GM18861 (cell line): ENCODE results near the gene C1orf122.
A peak's percentile ranks its signal among the peaks of the same experiment; 100 is the strongest.
"Not testable (repeated sequence)": the region's sequence is repeated elsewhere in the genome, so short reads cannot be mapped to it uniquely, and the experiment has no call there.

Experiments used
- ATAC-seq: cut with Tn5 transposase; IDR thresholded peaks from one replicate; pipeline ENCODE4 v1.9.1; 2021; ENCODE audit not compliant: unreplicated experiment

The C1orf122 gene

DNA sequence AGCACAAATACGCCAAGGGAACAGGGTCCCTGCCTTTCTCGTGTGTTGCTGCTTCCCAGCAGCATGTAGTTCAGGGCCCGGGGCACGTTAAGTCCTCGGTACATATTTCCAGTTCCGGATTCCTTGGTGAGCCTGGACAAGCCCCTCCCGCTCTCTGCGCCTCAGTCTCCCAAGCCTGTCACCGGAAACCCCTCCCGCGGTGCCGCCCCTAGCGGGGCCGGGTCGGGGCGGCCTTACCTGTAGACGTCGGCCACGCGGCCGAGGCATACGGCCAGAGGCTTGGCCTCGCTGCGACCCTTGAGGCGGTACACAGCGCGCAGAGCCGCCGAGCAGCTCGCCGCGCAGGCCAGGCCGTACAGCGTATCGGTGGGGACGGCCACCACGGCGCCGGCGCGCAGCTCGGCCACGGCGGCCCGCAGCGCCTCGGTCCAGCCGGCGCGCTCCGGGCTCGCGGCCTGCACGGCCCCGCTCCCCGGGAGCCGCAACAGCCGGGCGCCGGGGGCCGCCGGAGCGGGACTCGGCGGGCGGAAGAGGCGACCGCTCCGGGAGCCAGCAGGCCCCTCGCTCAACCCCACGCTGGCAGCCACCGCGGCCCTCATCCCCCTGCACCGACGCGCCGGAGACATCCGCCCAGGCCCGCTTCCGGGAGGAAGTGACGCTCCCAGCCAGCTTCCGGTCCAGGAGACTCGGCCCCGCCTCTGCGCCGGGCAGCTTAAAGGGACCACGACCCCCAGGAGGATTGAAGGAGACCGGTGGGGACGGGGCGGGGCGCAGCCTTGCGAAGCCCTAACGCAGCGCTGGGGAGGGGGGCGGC lies at the start of gene C1orf122, which contains the start of gene YRDC:
TSS of gene C1orf122 (plus strand) at position 236 of the 814 bp plus-strand sequence. CDS start 615 bp downstream, outside the sequence.
TSS of gene YRDC (minus strand) at position 654 of the 814 bp plus-strand sequence. CDS start at position 626, 28 bp downstream.
- ATAC-seq = peak; percentile 63

DNA sequence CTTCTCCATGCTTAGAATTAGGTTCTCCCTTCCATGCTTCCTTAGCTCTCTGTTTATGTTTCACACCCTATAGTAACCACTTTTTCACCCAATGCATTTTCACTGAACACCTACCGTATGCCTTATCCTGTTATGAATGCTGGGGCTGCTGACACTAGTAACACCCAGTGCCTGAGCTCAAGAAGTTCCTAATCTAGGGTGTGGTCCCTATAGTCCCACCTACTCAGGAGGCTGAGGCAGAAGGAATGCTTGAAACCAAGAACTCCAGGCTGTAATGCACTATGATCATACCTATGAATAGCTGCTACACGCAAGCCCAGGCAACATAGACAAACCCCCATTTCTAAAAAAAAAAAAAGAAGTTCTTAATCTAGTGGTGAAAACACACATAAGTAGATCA lies 48.1 kb upstream of the C1orf122 start:
- no peak for ATAC-seq

DNA sequence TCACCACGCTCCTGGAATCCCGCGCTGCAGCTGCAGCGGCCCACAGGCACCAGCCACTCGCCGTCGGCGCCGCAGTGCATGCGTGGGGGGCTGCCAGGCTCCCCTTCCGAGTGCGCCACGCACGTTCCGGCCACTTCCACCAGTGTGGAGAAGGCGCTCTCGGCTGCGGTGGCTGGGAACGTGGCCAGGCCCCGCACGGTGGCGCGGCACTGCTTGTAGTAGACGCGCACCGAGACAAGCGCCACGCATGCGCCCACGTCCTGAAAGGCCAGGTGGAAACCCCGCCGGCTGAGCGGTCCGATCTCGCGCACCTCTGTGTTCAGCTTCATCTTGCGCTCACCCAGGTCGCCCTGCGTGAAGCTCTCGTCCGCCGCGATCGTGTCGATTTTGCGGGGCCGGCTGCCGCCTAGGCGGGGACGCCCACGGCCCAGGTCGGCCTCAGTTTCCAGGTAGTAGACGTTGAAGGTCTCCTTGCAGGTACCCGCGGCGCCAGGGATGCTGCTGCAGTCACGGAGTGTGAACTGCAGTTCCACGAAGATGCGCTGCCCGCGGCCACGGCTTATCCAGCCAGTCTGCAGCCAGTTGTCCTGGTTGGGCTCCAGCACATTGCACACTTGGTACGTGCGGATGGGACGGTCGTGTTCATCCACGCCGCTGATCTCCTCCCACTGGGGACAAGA lies 46.0 kb upstream of the C1orf122 start:
- ATAC-seq = no peak

DNA sequence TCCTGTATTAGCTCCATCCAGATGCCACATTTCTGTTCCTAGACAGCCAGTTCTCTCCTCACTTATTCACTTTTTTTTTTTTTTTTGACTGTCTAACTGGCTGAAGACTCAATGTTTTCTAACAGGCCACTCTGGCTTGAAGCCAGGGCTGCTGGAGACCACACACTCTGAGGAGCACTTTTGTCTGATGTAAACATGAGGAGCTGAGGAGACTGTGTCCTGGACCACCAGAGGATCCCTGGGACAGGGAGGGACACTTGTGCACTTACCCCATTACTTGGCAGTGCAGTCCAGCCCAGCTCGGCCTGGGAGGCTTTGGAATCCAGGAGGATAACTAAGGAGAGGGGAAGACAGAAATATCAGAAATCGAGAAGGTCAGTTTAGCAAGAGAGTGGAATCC lies 45.1 kb upstream of the C1orf122 start:
- no peak for ATAC-seq

DNA sequence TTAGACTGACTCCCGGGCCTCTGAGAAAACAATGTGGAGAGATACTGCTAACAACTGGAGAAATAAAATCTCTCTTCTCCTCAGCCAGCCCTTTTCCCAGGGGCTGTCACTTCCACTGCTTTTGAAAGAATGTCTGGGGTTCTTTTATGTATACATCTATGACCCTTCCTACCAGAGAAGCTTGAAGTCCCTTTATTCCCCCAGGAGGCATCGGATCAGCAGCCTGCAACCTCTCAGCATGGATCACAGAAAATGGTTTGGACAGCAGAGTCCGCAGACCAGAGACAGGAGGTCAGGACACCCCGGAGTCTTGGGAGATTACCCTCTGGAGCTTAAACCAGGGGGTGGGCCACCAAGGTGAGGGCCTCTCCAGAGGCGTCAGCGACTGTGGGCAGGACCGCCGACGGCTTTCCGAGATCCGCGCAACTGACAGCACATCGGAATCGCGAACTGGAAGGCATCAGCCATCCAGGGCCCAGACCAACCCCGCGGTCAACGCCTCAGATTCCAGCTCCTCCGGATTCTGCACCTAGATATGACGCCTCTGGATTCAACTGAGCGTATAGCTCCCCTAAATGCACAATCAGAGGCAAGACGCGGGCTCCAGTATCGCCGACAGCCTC lies 43.7 kb upstream of the C1orf122 start:
- ATAC-seq = no peak

DNA sequence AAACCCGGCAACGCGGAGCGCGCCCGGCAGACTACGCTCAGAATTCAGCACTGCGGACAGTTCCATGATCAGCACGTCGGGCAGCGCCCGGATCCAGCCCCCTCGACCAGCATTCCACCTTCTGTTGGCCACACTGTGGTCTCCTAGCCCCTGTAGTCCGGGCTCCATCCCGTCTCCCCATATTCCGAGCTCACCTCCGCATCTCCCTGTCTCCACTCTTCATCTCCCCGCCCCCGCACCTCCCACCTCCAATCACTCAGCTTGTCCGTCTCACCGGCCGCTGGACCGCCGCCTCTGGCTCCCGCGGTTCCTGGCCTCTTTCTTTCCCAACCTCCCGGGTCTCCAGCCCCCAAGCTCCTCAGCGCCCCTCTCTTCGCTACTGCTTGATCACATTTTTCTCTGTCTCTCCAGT lies 43.2 kb upstream of the C1orf122 start:
- ATAC-seq = no peak

DNA sequence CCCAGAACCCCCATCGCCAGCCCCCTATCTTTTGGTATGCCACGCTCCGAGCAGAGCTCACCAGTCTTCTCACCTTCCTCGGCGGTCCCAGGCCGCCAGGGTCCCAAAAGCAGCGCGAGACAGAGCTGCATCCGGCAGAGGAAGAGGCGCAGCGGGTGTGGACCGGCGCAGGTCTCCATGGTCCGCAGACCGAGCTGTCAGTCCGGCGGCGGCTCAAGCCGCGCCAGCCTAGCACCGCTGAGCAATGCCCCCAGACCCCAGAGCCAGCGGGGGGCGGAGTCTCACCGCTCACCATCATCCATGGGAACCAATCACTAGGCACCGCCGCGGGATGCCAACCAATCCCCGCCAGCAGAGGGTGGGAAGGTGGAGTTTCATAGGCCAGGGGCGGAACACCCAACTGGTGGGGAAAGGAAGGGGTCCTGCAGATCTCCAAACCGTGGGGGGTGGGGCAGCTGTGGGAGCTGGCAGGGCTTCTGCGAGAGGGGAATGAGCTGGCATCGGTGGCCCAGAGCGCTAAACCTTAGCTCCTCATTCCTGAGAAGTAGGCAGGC lies 42.6 kb upstream of the C1orf122 start, which contains the start of gene EPHA10:
TSS of gene EPHA10 (minus strand) at position 233 of the 554 bp plus-strand sequence. CDS start at position 179, 54 bp downstream.
- no peak for ATAC-seq

DNA sequence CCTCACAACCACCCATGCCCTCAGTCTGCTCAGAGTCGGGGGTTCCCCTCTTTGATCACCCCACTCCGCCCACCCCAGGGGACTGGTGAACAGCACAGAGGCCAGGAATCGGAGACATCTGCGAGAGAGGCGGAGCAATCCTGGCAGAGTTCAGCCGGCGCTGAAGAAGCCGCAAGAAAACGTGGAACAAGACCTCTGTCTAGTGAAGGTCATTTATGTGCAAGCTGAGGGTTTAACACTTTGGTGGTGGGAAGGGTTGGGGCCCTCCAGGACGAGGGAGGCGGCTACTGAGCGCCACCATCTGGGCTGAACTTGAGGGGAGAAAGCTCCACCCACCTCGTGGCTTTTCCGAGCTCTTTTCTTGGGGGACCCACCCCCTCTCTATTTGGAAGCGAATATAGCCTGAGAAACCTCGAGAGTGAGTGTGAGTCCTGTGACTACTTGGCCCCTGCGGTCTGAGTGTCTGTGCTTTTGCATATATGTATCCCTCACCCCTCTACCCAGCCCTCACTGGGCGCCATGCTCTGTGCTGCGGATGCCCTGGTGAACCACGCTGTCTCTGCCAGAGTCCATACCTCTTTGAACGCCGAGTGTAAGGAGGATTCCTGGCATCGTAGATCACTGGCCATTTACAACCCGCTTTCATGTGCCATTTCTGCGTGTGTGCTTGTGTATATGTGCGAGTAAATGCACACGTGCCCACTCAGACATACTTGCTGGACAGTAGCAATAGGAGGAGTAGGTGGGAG lies 41.5 kb upstream of the C1orf122 start:
- ATAC-seq = no peak

DNA sequence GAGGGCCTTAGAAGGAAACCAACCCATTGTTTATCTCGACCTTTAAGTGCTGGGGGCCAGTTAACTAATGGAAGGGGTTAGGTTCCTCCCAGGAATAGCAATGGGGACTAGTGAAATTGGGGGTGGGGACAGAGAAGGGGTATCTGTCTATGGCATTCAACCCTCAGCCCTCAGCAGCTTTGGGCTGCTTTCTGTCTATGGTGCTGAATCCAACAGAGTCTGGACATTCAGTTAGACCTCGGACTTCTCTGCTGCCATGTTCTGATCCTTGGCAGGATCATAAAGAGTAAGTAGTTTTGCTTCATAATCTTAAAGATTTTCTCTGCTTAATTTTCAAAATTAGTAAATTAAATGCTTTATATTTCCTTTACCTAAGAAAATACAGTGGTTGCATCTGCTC lies 40.1 kb upstream of the C1orf122 start:
- no peak for ATAC-seq

DNA sequence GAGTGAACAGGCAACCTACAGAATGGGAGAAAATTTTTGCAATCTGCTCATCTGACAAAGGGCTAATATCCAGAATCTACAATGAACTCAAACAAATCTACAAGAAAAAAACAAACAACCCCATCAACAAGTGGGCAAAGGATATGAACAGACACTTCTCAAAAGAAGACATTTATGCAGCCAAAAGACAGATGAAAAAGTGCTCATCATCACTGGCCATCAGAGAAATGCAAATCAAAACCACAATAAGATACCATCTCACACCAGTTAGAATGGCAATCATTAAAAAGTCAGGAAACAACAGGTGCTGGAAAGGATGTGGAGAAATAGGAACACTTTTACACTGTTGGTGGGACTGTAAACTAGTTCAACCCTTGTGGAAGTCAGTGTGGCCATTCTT lies 36.1 kb upstream of the C1orf122 start:
- ATAC-seq = not testable (repeated sequence)

DNA sequence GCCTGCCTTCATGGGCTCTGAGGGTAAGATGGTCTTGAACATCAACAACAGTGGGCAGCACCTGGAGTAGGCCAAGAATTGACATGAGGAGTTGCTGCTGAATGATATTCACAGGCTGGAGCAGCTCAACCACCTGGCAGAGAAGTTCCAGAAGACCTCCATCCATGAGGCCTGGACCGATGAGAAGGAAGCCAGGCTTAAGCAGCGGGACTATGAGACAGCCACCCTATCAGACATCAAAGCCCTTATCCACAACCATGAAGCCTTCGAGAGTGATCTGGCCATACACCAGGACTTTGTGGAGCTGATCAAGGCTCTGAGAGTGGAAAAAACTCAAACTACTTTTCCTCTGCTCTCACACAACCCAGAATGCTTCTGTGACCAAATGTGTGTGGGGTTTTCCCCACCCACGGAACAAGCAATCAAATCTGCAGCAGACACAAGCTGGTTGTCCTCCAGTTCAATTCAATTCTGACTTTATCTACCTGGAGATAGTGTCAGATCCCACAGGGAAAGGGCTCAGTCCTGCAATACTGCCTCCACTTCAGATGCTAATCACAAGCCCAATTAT lies 30.6 kb upstream of the C1orf122 start:
- no peak for ATAC-seq

DNA sequence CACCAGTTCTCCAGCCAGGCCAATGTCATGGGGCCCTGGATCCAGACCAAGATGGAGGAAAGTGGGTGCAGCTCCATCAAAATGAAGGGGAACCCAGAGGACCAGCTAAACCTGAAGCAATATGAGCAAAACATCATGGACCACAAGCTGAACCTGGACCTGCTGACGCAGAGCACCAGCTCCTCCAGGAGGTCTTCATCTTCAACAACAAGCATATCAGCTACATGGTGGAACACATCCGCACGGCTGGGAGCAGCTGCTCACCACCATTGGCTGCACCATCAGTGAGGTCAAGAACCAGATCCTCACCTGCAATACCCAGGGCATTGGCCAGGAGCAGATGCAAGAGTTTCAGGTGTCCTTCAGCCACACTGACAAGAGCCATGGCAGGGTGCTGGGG lies 28.9 kb upstream of the C1orf122 start:
- no peak for ATAC-seq

DNA sequence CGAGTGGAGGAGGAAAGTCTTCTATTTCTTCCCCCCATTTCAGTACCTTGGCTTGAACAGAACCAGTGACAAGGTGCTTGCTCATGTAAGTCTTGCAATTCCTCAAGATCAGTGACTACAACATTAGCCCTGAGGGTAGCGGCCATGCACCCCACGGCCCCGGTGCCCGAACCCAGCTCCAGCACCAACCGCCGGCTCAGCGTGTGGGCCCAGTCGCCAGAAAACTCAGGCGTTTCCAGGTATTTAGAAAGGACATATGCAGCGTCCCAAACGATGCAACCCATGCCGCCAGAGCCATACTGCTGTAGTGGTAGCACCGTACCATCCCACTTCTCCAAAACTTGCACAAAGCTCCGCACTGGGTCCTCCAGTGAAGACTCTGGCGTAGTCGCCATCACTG lies 25.1 kb upstream of the C1orf122 start:
- no peak for ATAC-seq

DNA sequence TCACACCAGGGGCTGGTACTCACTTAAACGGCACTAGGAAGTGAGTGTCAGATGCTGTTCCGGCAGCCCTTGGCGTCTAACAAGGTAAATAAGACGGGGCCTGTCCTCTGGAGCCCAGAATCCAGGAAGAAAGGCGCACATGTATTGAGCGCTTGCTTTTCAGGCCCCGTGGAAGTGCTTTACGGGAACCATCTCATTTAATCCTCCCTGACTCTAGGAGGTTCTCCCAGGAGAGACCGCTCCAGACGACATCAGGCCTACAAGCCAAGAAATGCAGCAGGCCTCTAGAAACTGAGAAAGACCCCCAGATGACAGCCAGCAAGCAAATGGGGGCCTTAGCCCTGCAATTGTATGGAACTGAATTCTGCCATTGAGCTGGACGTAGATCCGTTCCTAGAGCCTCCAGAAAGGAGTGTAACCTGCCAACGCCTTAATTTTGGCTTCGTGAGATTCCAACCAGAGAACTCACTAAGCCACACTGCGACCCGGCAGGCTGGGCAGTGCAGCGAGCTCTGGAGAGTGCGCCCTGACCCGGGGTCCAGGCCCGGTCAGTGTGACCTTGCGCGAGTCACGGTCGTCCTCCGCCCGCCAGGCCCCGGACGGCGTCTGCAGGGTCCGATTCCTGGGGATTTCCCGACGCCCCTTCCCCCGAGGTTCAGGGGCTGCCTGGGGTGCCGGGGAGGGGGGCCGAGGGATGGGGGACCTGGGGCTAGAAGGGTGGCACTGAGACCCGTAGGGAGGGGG lies 14.5 kb upstream of the C1orf122 start:
- ATAC-seq = no peak

DNA sequence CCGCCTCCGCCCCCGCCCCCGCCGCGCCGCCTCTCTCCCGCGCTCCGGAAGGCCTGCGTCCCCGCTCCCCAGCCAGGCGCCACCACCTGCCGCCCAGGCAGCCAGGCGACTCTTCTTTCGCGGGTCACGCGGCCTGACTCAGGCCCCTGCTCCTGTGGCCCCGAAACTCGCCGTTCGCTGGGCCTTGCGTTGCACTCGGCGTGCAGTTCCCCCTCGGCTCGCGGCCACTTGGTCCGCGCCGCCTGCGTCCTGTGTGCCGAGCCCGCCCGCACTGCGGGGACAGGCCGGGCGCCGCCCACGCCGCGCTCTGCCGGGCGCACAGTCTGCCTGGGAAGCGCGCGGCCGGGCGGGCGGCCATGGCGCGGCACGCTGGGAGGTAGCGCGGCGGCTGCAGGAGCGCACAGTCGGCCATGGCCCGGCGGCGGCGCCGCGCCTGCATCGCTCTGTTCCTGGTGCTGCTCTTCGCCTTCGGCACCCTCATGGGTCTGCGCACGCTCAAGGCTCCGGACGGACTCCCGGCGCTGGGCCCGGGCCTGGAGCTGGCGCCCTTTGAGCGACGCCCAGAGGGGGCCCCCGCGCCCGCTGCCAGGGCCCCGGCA lies 13.7 kb upstream of the C1orf122 start, which contains the start of gene MANEAL:
TSS of gene MANEAL (plus strand) at position 75 of the 599 bp plus-strand sequence. CDS start at position 411, 336 bp downstream.
- ATAC-seq = no peak

DNA sequence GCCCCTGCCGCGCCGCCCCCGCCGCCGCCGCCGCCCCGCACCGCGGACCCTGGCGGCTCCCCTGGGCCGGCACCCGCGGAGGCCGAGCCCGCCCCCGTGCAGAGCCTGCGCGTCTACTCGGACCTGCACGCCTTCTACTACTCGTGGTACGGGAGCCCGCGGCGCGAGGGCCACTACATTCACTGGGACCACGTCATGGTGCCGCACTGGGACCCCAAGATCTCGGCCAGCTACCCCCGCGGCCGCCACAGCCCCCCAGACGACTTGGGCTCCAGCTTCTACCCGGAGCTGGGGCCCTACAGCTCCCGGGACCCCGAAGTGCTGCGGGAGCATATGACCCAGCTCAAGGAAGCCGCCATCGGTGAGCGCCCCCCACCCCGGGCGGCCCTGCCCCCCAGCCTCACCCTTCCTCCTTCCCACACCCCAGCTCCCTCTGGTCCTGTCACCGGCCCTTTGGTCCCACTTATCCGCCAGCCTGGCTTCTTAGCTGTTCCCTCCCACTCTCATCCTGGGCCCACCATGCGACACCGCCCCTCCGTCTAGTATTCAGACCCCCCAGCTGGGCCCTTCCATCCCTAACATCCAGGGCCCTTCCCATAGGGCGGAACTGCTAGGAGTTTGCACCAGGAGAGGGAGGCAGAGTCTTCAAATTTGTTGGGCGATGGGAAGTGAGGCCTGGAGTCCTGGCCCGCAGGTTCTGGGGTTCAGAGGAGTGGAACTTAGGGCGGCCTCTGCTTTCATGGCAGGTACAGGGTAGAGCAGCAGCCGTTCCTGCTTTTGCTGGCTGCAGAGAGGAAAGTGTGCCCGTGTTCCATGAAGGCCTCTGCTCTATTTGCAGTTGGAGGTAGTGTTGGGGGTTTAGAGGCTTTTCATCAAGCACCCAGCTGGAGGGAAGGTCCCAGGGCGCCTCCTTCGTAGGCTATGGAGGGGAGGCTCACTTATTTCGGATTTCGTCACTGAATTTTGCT lies 12.9 kb upstream of the C1orf122 start:
- ATAC-seq = no peak

DNA sequence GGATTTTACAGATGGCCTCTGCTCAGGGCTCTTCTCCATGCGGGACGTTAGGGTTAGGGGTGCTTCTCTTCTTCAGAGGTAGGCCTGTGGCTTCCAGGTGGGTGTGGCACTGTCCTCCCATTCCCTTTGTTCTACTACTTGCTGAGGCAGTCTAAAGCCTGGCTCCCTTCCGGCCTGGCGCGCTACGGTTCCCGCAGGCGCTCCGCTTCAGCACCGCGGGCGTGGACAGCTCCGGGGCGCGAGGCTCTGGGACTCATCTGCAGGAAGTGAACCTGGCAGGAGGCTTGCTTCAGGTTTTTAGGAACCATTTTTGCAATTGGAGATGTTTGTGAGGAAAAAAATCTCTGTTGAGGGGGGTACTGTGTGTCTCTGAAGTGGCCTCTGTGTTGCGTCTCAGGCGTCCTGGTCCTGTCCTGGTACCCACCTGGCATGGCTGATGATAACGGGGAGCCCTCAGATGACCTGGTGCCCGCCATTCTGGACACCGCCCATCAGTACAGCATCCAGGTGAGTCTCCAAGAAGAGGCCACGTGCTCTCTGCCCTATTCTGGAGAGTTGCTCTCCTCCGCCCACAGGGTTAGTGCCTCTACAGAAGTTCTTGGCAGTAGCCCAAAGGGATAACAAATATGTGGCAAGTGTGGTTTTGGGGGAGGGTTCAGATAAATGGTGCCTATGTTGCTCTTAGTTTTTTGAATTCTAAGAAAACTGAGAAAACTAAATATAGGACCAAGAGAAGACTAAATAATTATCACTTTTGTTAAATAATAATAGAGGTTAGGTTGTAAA lies 12.1 kb upstream of the C1orf122 start:
- no peak for ATAC-seq
